GM18909 (cell line): ENCODE results near the gene TRPC6.
"Not testable (repeated sequence)": the region's sequence is repeated elsewhere in the genome, so short reads cannot be mapped to it uniquely, and the experiment has no call there.

Experiments used
- ATAC-seq: cut with Tn5 transposase; IDR thresholded peaks from one replicate; pipeline ENCODE4 v1.9.1; 2021; ENCODE audit warnings: mild to moderate bottlenecking; ENCODE audit not compliant: unreplicated experiment, poor library complexity

TRPC6 gene

GRCh38 chr11:101459020-101459419 lies 124.8 kb downstream of the TRPC6 start:
- no peak for ATAC-seq

DNA sequence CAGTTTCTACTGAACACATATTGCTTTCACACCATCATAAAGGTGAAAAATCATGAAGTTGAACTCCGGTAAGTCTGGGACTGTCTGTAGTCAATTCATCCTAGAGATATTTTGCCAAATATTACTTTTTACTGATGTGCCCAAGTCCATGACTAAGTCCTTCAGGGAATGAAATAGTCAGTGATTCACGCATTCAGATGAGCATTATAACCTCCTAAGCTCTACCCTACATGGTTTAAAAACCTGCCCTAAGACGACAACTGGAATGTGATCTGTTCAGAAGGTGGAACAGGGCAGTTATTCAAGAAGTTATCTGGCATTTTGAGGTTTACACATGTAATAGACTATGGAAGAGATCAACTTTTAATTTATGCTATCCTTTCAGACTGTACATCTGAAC lies 125.6 kb downstream of the TRPC6 start:
- no peak for ATAC-seq

DNA sequence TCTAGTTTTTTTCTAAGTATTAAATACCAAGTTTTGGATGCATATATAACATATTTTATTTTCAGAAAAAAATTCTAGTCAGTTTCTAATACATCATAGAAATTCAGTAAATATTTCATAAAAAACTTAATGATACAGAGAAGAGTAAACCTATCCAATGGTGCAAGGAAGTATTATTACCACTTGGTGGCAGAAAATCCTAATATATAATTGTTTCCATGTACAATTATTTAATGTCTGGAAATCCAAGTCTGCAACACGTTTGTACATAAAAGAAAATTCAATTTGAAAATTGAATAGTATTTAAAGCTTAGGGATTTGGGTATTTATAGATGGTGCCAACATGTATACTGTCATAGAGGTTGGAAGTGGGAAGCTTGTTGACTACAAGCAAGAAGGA lies 127.0 kb downstream of the TRPC6 start:
- ATAC-seq: no peak

- ATAC-seq: no peak
Observed at GRCh38 chr11:101453682-101454081, 130.1 kb downstream of the TRPC6 start.

DNA sequence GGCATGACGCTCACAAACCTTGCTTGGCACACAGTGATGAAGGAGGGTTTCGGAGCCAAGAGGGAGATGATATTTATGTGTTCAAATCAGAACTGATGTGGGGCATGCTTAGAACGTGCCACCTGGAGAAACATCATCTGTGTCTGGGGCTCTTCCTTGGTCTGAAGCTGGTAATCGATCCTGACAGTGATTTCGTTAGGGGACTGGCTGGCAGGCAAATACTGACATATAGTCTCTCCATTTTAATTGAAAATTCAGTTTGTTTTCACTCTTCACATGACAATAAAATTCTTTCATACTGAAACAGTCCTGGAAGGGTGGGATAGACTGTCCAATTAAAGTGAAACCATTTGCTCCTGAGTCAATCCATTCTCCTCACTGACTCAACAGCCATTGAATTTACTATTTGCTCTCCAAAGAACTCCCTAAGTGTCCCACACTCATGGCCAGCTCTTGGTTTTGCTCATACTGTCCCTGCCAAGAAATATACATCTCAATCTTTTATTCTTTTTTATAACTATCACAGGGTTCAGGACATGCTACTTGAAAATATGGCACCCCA lies 134.8 kb downstream of the TRPC6 start:
- ATAC-seq: no peak

GRCh38 chr11:101446726-101447125 lies 137.1 kb downstream of the TRPC6 start:
- no peak for ATAC-seq

DNA sequence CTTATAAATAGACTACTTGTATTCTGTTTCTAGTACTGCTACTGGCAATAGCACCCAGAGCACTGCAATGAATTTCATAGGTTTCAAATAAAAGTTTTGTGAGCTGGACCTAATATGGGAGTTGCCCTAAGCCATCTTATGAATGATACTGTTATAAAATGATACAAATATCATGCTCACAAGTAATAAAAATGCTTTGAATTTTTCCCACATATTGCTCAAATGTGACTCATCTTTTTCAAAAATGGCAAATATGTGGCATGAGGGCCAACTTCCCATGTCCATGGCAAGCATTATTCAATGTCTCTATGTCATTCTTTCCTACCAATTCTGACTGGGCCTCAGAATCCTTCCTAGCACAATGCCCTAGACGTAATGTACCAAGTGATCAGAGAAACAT lies 137.6 kb downstream of the TRPC6 start:
- ATAC-seq: no peak

GRCh38 chr11:101445761-101446160 lies 138.0 kb downstream of the TRPC6 start:
- ATAC-seq: no peak

DNA sequence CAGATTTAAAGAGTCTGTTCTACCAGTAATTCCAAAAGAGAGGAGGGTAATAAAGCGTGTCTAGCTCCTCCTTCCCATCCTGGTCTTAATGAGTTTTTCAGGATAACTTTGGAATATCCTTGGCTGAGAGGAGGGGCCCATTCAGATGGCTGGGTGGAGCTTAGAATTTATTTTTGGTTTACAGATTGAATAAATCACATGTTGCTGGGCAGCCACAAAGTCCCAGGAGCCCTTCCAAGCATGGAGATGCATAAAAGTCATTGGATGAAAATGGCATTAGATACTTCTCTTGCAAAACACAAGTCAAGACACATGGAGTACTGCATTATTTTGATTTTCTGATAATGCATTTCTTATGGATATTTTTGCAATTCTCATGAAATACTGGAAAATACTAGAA lies 139.0 kb downstream of the TRPC6 start:
- no peak for ATAC-seq

DNA sequence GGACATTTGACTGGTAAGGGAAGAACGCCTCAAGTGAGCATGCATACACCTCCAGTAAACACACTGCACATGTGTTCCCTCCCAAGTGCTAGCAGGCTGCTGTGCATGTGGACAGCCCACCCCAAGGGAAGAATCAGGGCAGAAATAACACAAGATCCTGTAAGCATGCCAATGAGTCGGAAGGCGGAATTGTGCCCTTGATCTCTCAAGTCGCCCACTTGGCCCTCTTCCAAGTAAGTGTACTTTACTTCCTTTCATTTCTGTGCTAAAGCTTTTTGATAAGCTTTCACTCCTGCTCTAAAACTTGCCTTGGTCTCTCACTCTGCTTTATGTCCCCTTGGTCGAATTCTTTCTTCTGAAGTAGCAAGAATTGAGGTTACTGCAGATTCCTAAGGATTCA lies 139.6 kb downstream of the TRPC6 start:
- ATAC-seq: no peak

- no peak for ATAC-seq
Observed at GRCh38 chr11:101442936-101443521, 140.8 kb downstream of the TRPC6 start.

GRCh38 chr11:101442171-101442570 lies 141.6 kb downstream of the TRPC6 start:
- no peak for ATAC-seq

DNA sequence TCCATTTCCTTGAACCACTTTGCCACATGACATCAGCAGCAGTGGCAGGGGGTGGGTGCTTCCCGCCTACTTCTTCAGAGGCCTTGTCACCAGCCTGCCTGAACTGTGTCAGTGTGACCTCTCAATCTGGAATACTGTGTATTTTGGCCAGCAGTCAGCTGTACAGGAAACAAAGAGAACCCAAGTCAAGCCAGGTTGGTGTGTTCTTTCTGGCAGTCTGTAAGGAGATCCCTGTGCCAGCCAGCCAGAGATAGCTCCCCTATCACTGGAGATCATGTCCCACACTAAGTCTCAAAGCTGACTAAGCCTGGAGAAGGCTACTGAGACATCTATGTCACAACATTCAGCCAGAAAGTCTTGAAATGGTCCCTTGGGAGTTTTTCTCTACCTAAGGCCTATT lies 142.1 kb downstream of the TRPC6 start:
- no peak for ATAC-seq

DNA sequence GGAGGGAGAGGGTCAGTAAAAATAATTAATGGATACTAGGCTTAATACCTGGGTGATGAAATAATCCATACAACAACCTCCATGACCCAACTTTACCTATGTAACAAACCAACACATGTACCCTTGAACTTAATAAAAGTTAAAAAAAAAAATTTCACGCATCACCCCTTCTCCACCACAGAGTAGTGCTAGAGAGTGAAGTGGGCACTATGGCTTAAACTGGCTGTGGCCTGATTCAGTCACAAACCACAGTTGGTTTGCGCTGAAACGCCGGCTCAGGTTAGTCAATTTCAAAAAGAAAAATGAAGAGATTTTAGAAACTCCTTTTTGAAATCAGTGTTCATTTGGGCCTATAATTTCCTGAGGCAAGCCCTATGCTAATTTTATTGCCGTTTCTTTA lies 144.3 kb downstream of the TRPC6 start:
- ATAC-seq: no peak

DNA sequence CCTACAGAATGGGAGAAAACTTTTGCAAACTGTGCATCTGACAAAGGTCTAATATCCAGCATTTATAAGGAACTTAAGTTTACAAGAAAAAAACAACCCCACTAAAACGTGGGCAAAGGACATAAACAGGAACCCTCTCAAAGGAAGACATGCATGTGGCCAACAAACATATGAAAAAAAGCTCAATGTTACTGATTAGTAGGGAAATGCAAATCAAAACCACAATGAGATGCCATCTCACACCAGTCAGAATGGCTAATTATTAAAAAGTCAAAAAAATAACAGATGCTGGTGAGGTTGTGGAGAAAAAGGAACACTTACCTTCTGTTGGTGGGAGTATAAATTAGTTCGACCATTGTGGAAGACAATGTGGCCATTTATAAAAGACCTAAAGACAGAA lies 145.1 kb downstream of the TRPC6 start:
- ATAC-seq: not testable (repeated sequence)

GRCh38 chr11:101438126-101438525 lies 145.7 kb downstream of the TRPC6 start:
- ATAC-seq: no peak

GRCh38 chr11:101436511-101437142 lies 147.2 kb downstream of the TRPC6 start:
- ATAC-seq: no peak

GRCh38 chr11:101435408-101435973 lies 148.3 kb downstream of the TRPC6 start:
- no peak for ATAC-seq

DNA sequence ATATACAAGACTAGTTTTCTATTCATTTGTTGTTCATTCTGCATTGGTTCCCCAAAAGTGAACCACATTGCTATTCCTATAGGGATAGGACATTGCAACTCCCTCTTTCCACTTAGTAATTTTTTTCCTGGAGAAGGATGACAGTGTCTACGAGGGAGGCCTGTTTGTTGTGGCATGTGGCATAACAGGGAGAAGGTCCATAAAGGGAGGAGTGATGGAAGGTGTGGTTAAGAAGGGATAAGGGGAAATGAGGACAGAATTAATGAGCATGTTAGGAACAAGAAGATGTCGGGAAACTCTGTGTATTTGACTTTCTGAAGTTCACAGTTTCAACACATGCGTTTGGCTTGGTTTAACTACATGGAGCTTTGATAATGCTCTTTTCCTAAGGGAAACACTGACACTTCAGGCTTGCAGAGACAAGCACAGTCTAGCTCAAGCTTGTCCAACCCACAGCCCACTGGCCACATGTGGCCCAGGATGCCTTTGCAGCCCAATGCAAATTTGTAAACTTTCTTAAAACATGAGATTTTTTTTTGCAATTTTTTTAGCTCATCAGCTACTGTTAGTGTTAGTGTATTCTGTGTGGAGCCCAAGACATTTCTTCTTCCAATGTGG lies 149.7 kb downstream of the TRPC6 start:
- ATAC-seq: no peak

DNA sequence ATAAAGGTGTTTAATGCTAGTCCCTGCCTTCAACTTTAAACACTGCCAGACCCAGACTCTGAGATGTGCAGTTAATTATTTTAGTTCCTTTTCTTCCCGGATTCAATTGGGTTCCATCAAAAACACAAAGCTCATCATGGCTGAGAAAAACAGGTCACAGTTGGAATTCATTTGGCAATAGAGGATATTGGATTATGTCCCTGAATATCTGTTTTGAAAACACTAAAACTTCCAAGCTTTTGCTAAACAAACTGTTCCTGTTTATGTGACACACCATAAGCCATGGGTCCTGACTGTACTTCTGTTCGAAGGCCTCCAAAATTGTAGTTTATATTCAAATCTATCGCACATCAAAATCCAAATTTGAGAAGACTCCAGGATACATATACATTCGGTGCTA lies 150.7 kb downstream of the TRPC6 start:
- no peak for ATAC-seq
